Neural progenitor cell (in vitro differentiated cells): ENCODE measurements around the gene TXNRD1. TPM values are rescaled to one million over a fixed set of nuclear protein-coding genes. Genes with fewer than 3 reads are reported as not detected.

Source experiments
- DNase-seq: peaks from one replicate; pipeline ENCODE4 v3.0.0-alpha.2; 2016; ENCODE audit warnings: low spot score
- H2AFZ ChIP-seq: fragments of 200-600 bp; sonication (generic); replicated peaks from 2 replicates; pipeline ENCODE4 v1.6.1; 2016; ENCODE audit warnings: antibody characterized with exemption
- H3F3A ChIP-seq: fragments of 200-600 bp; sonication (generic); 2 replicates; pipeline ENCODE4 v1.6.1; 2016; ENCODE audit warnings: antibody characterized with exemption, low read depth
- H3K27ac ChIP-seq: fragments of 200-600 bp; sonication (generic); 2 replicates; pipeline ENCODE4 v1.5.1; 2016; ENCODE audit warnings: mild to moderate bottlenecking
- H3K27me3 ChIP-seq: fragments of 200-600 bp; sonication (generic); 2 replicates; pipeline ENCODE4 v1.6.1; 2016; ENCODE audit warnings: mild to moderate bottlenecking, moderate library complexity
- H3K36me3 ChIP-seq: fragments of 200-600 bp; sonication (generic); 2 replicates; pipeline ENCODE4 v1.5.1; 2016
- H3K4me1 ChIP-seq: fragments of 200-600 bp; sonication (generic); 2 replicates; pipeline ENCODE4 v1.6.1; 2016; ENCODE audit warnings: mixed run types
- H3K4me2 ChIP-seq: fragments of 200-600 bp; sonication (generic); 2 replicates; pipeline ENCODE4 v1.6.1; 2016
- H3K4me3 ChIP-seq: fragments of 200-600 bp; sonication (generic); 2 replicates; pipeline ENCODE4 v1.5.1; 2016
- H3K79me2 ChIP-seq: fragments of 200-600 bp; sonication (generic); 2 replicates; pipeline ENCODE4 v1.6.1; 2016; ENCODE audit warnings: low read depth
- H3K9ac ChIP-seq: fragments of 200-600 bp; sonication (generic); 2 replicates; pipeline ENCODE4 v1.6.1; 2016
- H3K9me3 ChIP-seq: fragments of 200-600 bp; sonication (generic); 2 replicates; pipeline ENCODE4 v1.5.1; 2016; ENCODE audit warnings: low read depth
- H4K20me1 ChIP-seq: fragments of 200-600 bp; sonication (generic); 2 replicates; pipeline ENCODE4 v1.6.1; 2016; ENCODE audit warnings: low read depth
- H3K27ac Mint-ChIP-seq: 3 replicates; pipeline ENCODE4 v1.8.0; 2021; ENCODE audit warnings: mixed read lengths
- H3K27me3 Mint-ChIP-seq: 2 replicates; pipeline ENCODE4 v1.8.0; 2022; ENCODE audit warnings: low read depth, mild to moderate bottlenecking, inconsistent platforms, moderate library complexity, mixed read lengths; ENCODE audit not compliant: insufficient read depth
- H3K36me3 Mint-ChIP-seq: 3 replicates; pipeline ENCODE4 v1.8.0; 2021; ENCODE audit warnings: mixed read lengths
- H3K4me1 Mint-ChIP-seq: 3 replicates; pipeline ENCODE4 v1.8.0; 2021; ENCODE audit warnings: mixed read lengths
- H3K4me3 Mint-ChIP-seq: 3 replicates; pipeline ENCODE4 v1.8.0; 2021; ENCODE audit warnings: mild to moderate bottlenecking, moderate library complexity, mixed read lengths
- H3K9me3 Mint-ChIP-seq: 3 replicates; pipeline ENCODE4 v1.8.0; 2020; ENCODE audit warnings: mixed read lengths
- EZH2 ChIP-seq: fragments of 200-600 bp; sonication (generic); IDR thresholded peaks from 2 replicates; pipeline ENCODE4 v1.6.1; 2017; ENCODE audit warnings: antibody characterized with exemption, mild to moderate bottlenecking, moderate library complexity
- EZH2phosphoT487 ChIP-seq: fragments of 200-600 bp; sonication (generic); IDR thresholded peaks from 2 replicates; pipeline ENCODE4 v1.6.1; 2017; ENCODE audit warnings: antibody characterized with exemption
- total RNA-seq: library from RNA; depleted of rRNA; stranded (reverse); fragments of >200 nt; gene quantifications from 2 replicates; pipeline ENCODE4 v1.2.3, GENCODE V29; 2015; ENCODE audit warnings: low replicate concordance
- TF ChIP-seq, protein P1 (sequence below): fragments of 200-600 bp; sonication (generic); IDR thresholded peaks from 2 replicates; pipeline ENCODE4 v1.5.1; 2017; ENCODE audit warnings: antibody characterized with exemption, mild to moderate bottlenecking

Gene TXNRD1
- total RNA-seq, 1 donor from 2014 or later = 99.8 TPM

DNA sequence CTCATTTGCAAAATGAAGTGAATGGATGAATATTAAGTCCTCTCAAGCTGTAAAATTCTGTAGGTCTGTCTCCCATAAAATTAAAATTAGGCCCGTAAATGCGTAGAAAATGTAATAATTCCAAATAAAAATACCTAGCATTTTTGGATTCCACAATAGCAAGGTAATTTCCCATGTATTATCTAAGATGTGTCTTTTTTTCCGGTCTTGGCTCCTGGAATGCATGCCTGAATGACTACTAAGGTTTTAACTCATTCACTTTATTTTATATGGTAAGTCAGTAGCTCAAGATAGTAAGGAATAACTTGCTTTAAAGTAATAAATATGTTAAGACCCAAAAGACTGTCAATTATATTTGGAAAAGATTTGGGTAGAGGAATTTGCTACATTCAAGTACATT is 11.1 kb downstream of the TXNRD1 start:
- no peaks in the 10 kb centered on the region for H3K36me3 Mint-ChIP-seq
- peaks cover 3% of the 10 kb centered on the region for H3K27me3 Mint-ChIP-seq
- no peak for TF ChIP-seq EZH2phosphoT487
- no peak for TF ChIP-seq EZH2
- TF ChIP-seq, protein P1, sequence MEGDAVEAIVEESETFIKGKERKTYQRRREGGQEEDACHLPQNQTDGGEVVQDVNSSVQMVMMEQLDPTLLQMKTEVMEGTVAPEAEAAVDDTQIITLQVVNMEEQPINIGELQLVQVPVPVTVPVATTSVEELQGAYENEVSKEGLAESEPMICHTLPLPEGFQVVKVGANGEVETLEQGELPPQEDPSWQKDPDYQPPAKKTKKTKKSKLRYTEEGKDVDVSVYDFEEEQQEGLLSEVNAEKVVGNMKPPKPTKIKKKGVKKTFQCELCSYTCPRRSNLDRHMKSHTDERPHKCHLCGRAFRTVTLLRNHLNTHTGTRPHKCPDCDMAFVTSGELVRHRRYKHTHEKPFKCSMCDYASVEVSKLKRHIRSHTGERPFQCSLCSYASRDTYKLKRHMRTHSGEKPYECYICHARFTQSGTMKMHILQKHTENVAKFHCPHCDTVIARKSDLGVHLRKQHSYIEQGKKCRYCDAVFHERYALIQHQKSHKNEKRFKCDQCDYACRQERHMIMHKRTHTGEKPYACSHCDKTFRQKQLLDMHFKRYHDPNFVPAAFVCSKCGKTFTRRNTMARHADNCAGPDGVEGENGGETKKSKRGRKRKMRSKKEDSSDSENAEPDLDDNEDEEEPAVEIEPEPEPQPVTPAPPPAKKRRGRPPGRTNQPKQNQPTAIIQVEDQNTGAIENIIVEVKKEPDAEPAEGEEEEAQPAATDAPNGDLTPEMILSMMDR = no peak
- H4K20me1 ChIP-seq = no peaks in the 10 kb centered on the region
- no peaks in the 10 kb centered on the region for H3K9me3 Mint-ChIP-seq
- peaks cover 3% of the 10 kb centered on the region for H3K4me1 Mint-ChIP-seq
- no peak overlapping the region for H3K9ac ChIP-seq
- H3K4me3 Mint-ChIP-seq = no peak overlapping the region
- H3K27me3 ChIP-seq = no peaks in the 10 kb centered on the region
- DNase-seq = no peak
- H3K4me1 ChIP-seq = no peaks in the 10 kb centered on the region
- no peak overlapping the region for H3K4me3 ChIP-seq
- H3K79me2 ChIP-seq = no peaks in the 10 kb centered on the region
- H2AFZ ChIP-seq = no peak overlapping the region
- H3K9me3 ChIP-seq = no peaks in the 10 kb centered on the region
- H3K27ac Mint-ChIP-seq = no peak overlapping the region
- H3K36me3 ChIP-seq = no peaks in the 10 kb centered on the region
- H3F3A ChIP-seq = no peaks in the 10 kb centered on the region
- H3K4me2 ChIP-seq = no peak overlapping the region
- no peak overlapping the region for H3K27ac ChIP-seq

DNA sequence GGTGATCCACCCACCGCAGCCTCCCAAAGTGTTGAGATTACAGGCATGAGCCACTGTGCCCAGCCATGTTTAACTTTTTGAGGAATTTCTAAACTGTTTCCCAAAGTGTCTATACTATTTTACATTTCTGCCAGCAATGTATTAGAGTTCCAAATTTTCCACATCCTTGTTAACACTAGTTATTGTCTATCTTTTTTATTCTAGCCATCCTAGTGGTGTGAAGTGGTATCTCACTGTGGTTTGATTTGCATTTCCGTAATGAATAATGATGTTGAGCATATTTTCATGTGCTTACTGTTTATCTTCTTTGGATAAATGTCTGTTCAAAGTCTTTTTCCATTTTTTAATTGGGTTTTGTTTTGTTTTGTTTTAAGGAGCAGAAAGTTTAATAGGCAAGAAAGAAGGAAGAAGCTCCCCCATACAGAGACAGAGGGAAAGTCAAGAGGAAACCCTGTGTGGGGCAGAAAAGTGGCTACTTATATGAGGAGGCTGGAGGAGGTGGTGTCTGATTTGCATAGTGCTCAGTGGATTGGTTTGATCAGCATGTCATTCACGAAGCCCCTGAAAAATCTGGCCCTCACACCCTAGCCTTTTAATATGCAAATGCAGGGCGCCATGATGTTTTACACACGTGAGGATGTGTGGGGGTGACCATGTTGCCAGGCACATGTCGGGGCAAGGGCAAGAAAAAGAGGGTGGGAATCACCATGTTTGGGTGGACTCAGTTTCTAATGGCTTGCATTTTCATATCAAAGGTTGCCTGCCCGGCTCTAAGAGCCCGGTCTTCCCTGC is 14.9 kb downstream of the TXNRD1 start:
- no peaks in the 10 kb centered on the region for H3K9me3 ChIP-seq
- Mint-ChIP-seq H3K27me3 (no peaks in the 10 kb centered on the region), H3K36me3 (peaks cover 2% of the 10 kb centered on the region), H3K4me1 (no peaks in the 10 kb centered on the region), H3K4me3 (no peak overlapping the region), H3K27ac (no peak overlapping the region), H3K9me3 (peaks cover 13% of the 10 kb centered on the region)
- H3K79me2 ChIP-seq = no peaks in the 10 kb centered on the region
- H3F3A ChIP-seq = no peaks in the 10 kb centered on the region
- H3K27ac ChIP-seq = no peak overlapping the region
- TF ChIP-seq EZH2 (no peak), EZH2phosphoT487 (no peak)
- TF ChIP-seq, protein P1 = peak; percentile 27
- H3K4me2 ChIP-seq = no peak overlapping the region
- H3K27me3 ChIP-seq = no peaks in the 10 kb centered on the region
- no peaks in the 10 kb centered on the region for H4K20me1 ChIP-seq
- DNase-seq = no peak
- H3K36me3 ChIP-seq = no peaks in the 10 kb centered on the region
- H3K4me3 ChIP-seq = no peak overlapping the region
- H2AFZ ChIP-seq = peak overlapping the region; percentile 26
- H3K4me1 ChIP-seq = no peaks in the 10 kb centered on the region
- no peak overlapping the region for H3K9ac ChIP-seq

DNA sequence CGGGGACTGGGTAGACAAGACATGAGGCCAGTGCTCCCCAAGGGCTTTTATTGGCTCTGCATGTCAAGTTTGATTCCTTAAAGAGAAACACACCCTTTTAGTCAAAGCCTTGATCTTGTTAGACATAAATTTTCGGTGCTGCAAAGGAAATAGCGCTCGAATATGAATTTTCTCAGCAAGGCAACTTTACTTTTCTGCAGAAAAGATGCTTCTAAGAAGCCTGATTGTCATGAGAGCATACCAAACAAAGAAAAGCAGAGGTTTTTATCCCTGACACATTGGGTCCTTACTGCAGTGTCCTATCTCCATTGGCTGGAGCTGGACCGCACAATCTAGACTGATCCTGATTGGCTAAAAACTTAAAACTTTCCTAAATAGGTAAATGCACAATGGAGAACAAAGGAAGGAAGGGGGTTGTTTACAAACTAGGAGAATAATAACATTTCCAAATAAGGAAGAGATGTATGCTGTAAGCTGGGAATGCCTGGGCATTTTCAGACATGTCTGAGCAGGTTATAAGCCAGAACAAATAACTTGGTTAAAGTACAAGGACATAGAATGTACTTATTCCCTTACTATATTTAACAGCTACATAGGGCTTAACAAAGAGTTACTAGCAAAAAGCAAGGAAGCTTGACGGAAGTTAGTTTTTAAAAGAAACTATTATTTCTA is 17.2 kb downstream of the TXNRD1 start:
- H3F3A ChIP-seq = no peaks in the 10 kb centered on the region
- TF ChIP-seq, protein P1 = no peak
- TF ChIP-seq EZH2phosphoT487 (no peak), EZH2 (no peak)
- H2AFZ ChIP-seq = no peak overlapping the region
- peaks cover 14% of the 10 kb centered on the region for H3K9me3 Mint-ChIP-seq
- no peak for DNase-seq
- peaks cover 2% of the 10 kb centered on the region for H3K36me3 Mint-ChIP-seq
- no peaks in the 10 kb centered on the region for H4K20me1 ChIP-seq
- no peak overlapping the region for H3K9ac ChIP-seq
- H3K4me1 Mint-ChIP-seq = no peaks in the 10 kb centered on the region
- no peak overlapping the region for H3K4me3 ChIP-seq
- H3K9me3 ChIP-seq = no peaks in the 10 kb centered on the region
- no peak overlapping the region for H3K27ac ChIP-seq
- H3K4me1 ChIP-seq = no peaks in the 10 kb centered on the region
- no peak overlapping the region for H3K27ac Mint-ChIP-seq
- H3K36me3 ChIP-seq = no peaks in the 10 kb centered on the region
- H3K27me3 ChIP-seq = no peaks in the 10 kb centered on the region
- no peak overlapping the region for H3K4me2 ChIP-seq
- no peak overlapping the region for H3K4me3 Mint-ChIP-seq
- no peaks in the 10 kb centered on the region for H3K27me3 Mint-ChIP-seq
- H3K79me2 ChIP-seq = no peaks in the 10 kb centered on the region
